Left lung (tissue), 10 donors: Measurements from ENCODE around the gene RNF40. TPM values are rescaled to one million over a fixed set of nuclear protein-coding genes. Genes with fewer than 3 reads are reported as not detected.
A peak's percentile ranks its signal among the peaks of the same experiment; 100 is the strongest.
"Not testable (repeated sequence)": the region's sequence is repeated elsewhere in the genome, so short reads cannot be mapped to it uniquely, and the experiment has no call there.

Source experiments
- ATAC-seq: fragments of 200-7000 bp; cut with Tn5 transposase; one replicate; pipeline ENCODE4 v1.9.1; 2020; ENCODE audit warnings: moderate library complexity
- DNase-seq, 4 donors: peaks; one replicate each; pipeline ENCODE4 v3.0.0-alpha.2; 2013 to 2020
- H3K27ac ChIP-seq, 2 donors: fragments of 200-600 bp; sonication (generic) in 1 of 2; one replicate each; pipeline versions ENCODE4 v1.5.0 to v1.8.0; 2020 to 2021
- H3K27me3 ChIP-seq, 2 donors: fragments of 200-600 bp; sonication (generic) in 1 of 2; one replicate each; pipeline versions ENCODE4 v1.5.0 to v1.8.0; 2020 to 2021
- H3K36me3 ChIP-seq, 2 donors: fragments of 200-600 bp; sonication (generic) in 1 of 2; one replicate each; pipeline versions ENCODE4 v1.5.0 to v1.8.0; 2020 to 2021
- H3K4me1 ChIP-seq, 2 donors: fragments of 200-600 bp; one replicate each; pipeline ENCODE4 v1.8.0; 2021
- H3K4me3 ChIP-seq, 2 donors: fragments of 200-600 bp; sonication (generic) in 1 of 2; one replicate each; pipeline versions ENCODE4 v1.5.0 to v1.8.0; 2020 to 2021; ENCODE audit warnings: mild to moderate bottlenecking in 1 of 2
- H3K9me3 ChIP-seq, 2 donors: fragments of 200-600 bp; sonication (generic) in 1 of 2; one replicate each; pipeline versions ENCODE4 v1.5.0 to v1.8.0; 2020 to 2021
- CTCF ChIP-seq, 2 donors: fragments of 200-600 bp; sonication (generic) in 1 of 2; IDR thresholded peaks; one replicate each; pipeline versions ENCODE4 v1.5.0 to v1.8.0; 2021; ENCODE audit warnings: antibody characterized with exemption in 2 of 2
- intact Hi-C, 2 donors: fragments of 100-400 bp; cut with DNase I; formaldehyde crosslinking; loops; one replicate each; pipeline versions ENCODE4 v1.11.2 to v1.14.2; 2022
- polyA plus RNA-seq, 6 donors: library from polyadenylated mRNA; unstranded; fragments of 120-200 nt; gene quantifications; one replicate each; pipeline ENCODE4 v1.2.1, GENCODE V29; 2013; ENCODE audit not compliant: insufficient read length in 6 of 6
- total RNA-seq, 2 donors: library from RNA; stranded (reverse); fragmentation: NEBNext Ultra II Directional; extraction: Animal tissue kit (Norgen Biotek cat#: 25700); gene quantifications; one replicate each; pipeline ENCODE4 v1.2.1, GENCODE V29; 2021
- donor health status: DM: no; HTN: yes; CAD: no.
- donor health status: DM: no; HTN: no; CAD: no.

The RNF40 gene
- total and polyA plus RNA-seq, 8 donors, result 87.8 to 116 (median 98.9) TPM

- Histone ChIP-seq H3K27me3 (no peaks in the 10 kb centered on the region), H3K4me3 (peak overlapping the region; percentile 24 to 51), H3K27ac (peak overlapping the region; percentile 71 to 89), H3K9me3 (no peaks in the 10 kb centered on the region), H3K36me3 (no peaks in the 10 kb centered on the region), H3K4me1 (peaks cover 6 to 18% of the 10 kb centered on the region in 2 donors)
- no peak for DNase-seq
- intact Hi-C loops, result no loop called here
- peak; percentile 32 for ATAC-seq
- no peak for TF ChIP-seq CTCF (IDR thresholded peaks at IDR 0.05)
These were observed 51.7 kb downstream of the RNF40 start for GRCh38 chr16:30813821-30814189.

GRCh38 chr16:30816769-30817168 lies 54.6 kb downstream of the RNF40 start:
- H3K9me3 ChIP-seq, result no peaks in the 10 kb centered on the region
- H3K4me1 ChIP-seq, result peaks cover 6 to 18% of the 10 kb centered on the region in 2 donors
- DNase-seq (no peak), ATAC-seq (no peak)
- intact Hi-C loops, result no loop called here
- H3K27ac ChIP-seq, result no peak overlapping the region
- no peak for TF ChIP-seq CTCF (IDR thresholded peaks at IDR 0.05)
- no peaks in the 10 kb centered on the region for H3K27me3 ChIP-seq
- H3K4me3 ChIP-seq, result no peak overlapping the region
- H3K36me3 ChIP-seq, result no peaks in the 10 kb centered on the region

- Histone ChIP-seq H3K9me3 (no peaks in the 10 kb centered on the region), H3K4me3 (no peak overlapping the region), H3K4me1 (no peaks in the 10 kb centered on the region), H3K27me3 (no peaks in the 10 kb centered on the region), H3K36me3 (no peaks in the 10 kb centered on the region), H3K27ac (no peak overlapping the region)
- intact Hi-C loops, result no loop called here
- no peak for TF ChIP-seq CTCF (IDR thresholded peaks at IDR 0.05)
- ATAC-seq (no peak), DNase-seq (peak in 1 of 4 donors; percentile 64)
These were observed 58.9 kb downstream of the RNF40 start for GRCh38 chr16:30820952-30821421.

GRCh38 chr16:30821441-30821840 lies 59.3 kb downstream of the RNF40 start:
- H3K36me3 ChIP-seq, H3K27ac ChIP-seq, H3K27me3 ChIP-seq, DNase-seq, H3K4me1 ChIP-seq, intact Hi-C loops, H3K4me3 ChIP-seq, ATAC-seq, H3K9me3 ChIP-seq: not testable (repeated sequence)

- ATAC-seq, result no peak
- intact Hi-C loops, result no loop called here
These were observed 59.8 kb downstream of the RNF40 start for GRCh38 chr16:30821891-30822290.

More at GRCh38 chr16:30821891-30822290, 59.8 kb downstream of the RNF40 start:
- H3K36me3 ChIP-seq, result no peaks in the 10 kb centered on the region
- no peaks in the 10 kb centered on the region for H3K27me3 ChIP-seq
- no peak for DNase-seq
- no peak overlapping the region for H3K27ac ChIP-seq
- no peaks in the 10 kb centered on the region for H3K9me3 ChIP-seq
- no peaks in the 10 kb centered on the region for H3K4me1 ChIP-seq
- TF ChIP-seq CTCF (IDR thresholded peaks at IDR 0.05), result no peak
- H3K4me3 ChIP-seq, result no peak overlapping the region

Other genes starting within 250 kb of the RNF40 start
- gene ZNF768, start 235.8 kb upstream of the RNF40 start, total RNA-seq, result 10 to 100 TPM; 26.1 to 26.4 TPM
- gene ZNF768, start 235.8 kb upstream of the RNF40 start, polyA plus RNA-seq, result 10 to 100 TPM; 31.6 to 42.2 (median 35.0) TPM
- 10 to 100 TPM in 1 of 2 donors, 1 to 10 TPM in 1; 6.6 to 11.8 TPM for gene ZNF747, start 227.5 kb upstream of the RNF40 start, total RNA-seq
- gene ZNF747, start 227.5 kb upstream of the RNF40 start, polyA plus RNA-seq, result 1 to 10 TPM; 8.0 to 9.9 (median 9.0) TPM
- 1 to 10 TPM; 7.4 to 9.0 TPM for gene ZNF764, start 203.9 kb upstream of the RNF40 start, total RNA-seq
- gene ZNF764, start 203.9 kb upstream of the RNF40 start, polyA plus RNA-seq, result 10 to 100 TPM; 11.2 to 15.8 (median 12.4) TPM
- 10 to 100 TPM; 11.8 to 12.3 TPM for gene ZNF688, start 190.6 kb upstream of the RNF40 start, total RNA-seq
- gene ZNF688, start 190.6 kb upstream of the RNF40 start, polyA plus RNA-seq, result 10 to 100 TPM in 4 of 6 donors, 1 to 10 TPM in 2; 8.9 to 16.4 (median 13.0) TPM
- 10 to 100 TPM; 12.9 to 15.6 TPM for gene ZNF785, start 176.6 kb upstream of the RNF40 start, total RNA-seq
- 10 to 100 TPM; 25.0 to 33.0 (median 30.4) TPM for gene ZNF785, start 176.6 kb upstream of the RNF40 start, polyA plus RNA-seq
- 1 to 10 TPM; 5.4 to 7.1 TPM for gene ZNF689, start 151.9 kb upstream of the RNF40 start, total RNA-seq
- 1 to 10 TPM; 7.3 to 9.9 (median 8.6) TPM for gene ZNF689, start 151.9 kb upstream of the RNF40 start, polyA plus RNA-seq
- 10 to 100 TPM; 46.1 to 58.8 TPM for gene PRR14, start 111.4 kb upstream of the RNF40 start, total RNA-seq
- 10 to 100 TPM; 39.2 to 50.3 (median 44.1) TPM for gene PRR14, start 111.4 kb upstream of the RNF40 start, polyA plus RNA-seq
- gene FBRS, start 103.9 kb upstream of the RNF40 start, total RNA-seq, result 10 to 100 TPM; 52.1 to 62.3 TPM
- gene FBRS, start 103.9 kb upstream of the RNF40 start, polyA plus RNA-seq, result 10 to 100 TPM; 54.1 to 80.8 (median 64.0) TPM
- 10 to 100 TPM; 57.1 to 67.4 TPM for gene SRCAP, start 63.2 kb upstream of the RNF40 start, total RNA-seq
- gene SRCAP, start 63.2 kb upstream of the RNF40 start, polyA plus RNA-seq, result 10 to 100 TPM; 30.7 to 48.5 (median 39.0) TPM
- gene PHKG2, start 13.9 kb upstream of the RNF40 start, total RNA-seq, result 10 to 100 TPM; 28.8 to 31.2 TPM
- gene PHKG2, start 13.9 kb upstream of the RNF40 start, polyA plus RNA-seq, result 10 to 100 TPM; 24.5 to 35.8 (median 29.3) TPM
- 10 to 100 TPM in 1 of 2 donors, 1 to 10 TPM in 1; 6.6 to 10.9 TPM for gene CFAP119, start 260 bp upstream of the RNF40 start, total RNA-seq
- 1 to 10 TPM; 5.1 to 7.6 (median 6.8) TPM for gene CFAP119, start 260 bp upstream of the RNF40 start, polyA plus RNA-seq
- gene ZNF629, start 24.9 kb downstream of the RNF40 start, total RNA-seq, result 10 to 100 TPM; 12.3 to 13.1 TPM
- 10 to 100 TPM; 17.8 to 22.8 (median 20.9) TPM for gene ZNF629, start 24.9 kb downstream of the RNF40 start, polyA plus RNA-seq
- gene BCL7C, start 131.8 kb downstream of the RNF40 start, total RNA-seq, result 10 to 100 TPM; 25.8 to 29.3 TPM
- 10 to 100 TPM; 36.0 to 50.5 (median 46.5) TPM for gene BCL7C, start 131.8 kb downstream of the RNF40 start, polyA plus RNA-seq
- gene CTF1, start 134.3 kb downstream of the RNF40 start, total RNA-seq, result 1 to 10 TPM; 4.5 to 7.9 TPM
- 10 to 100 TPM in 2 of 6 donors, 1 to 10 TPM in 4; 8.8 to 10.5 (median 9.3) TPM for gene CTF1, start 134.3 kb downstream of the RNF40 start, polyA plus RNA-seq
- gene FBXL19, start 161.2 kb downstream of the RNF40 start, total RNA-seq, result 10 to 100 TPM; 11.2 to 18.7 TPM
- 10 to 100 TPM; 13.8 to 26.8 (median 20.9) TPM for gene FBXL19, start 161.2 kb downstream of the RNF40 start, polyA plus RNA-seq
- 10 to 100 TPM; 20.7 to 23.2 TPM for gene ORAI3, start 186.7 kb downstream of the RNF40 start, total RNA-seq
- 10 to 100 TPM; 16.9 to 20.7 (median 18.6) TPM for gene ORAI3, start 186.7 kb downstream of the RNF40 start, polyA plus RNA-seq
- gene SETD1A, start 195.4 kb downstream of the RNF40 start, total RNA-seq, result 10 to 100 TPM; 12.1 to 16.4 TPM
- gene SETD1A, start 195.4 kb downstream of the RNF40 start, polyA plus RNA-seq, result 10 to 100 TPM; 14.7 to 21.5 (median 15.3) TPM
- 10 to 100 TPM; 25.9 to 28.4 TPM for gene HSD3B7, start 222.9 kb downstream of the RNF40 start, total RNA-seq
- 1 to 10 TPM; 3.9 to 5.1 (median 4.5) TPM for gene HSD3B7, start 222.9 kb downstream of the RNF40 start, polyA plus RNA-seq
- gene STX1B, start 248.3 kb downstream of the RNF40 start, total RNA-seq, result under 1 TPM; 0.47 to 0.50 TPM
- gene STX1B, start 248.3 kb downstream of the RNF40 start, polyA plus RNA-seq, result under 1 TPM; 0.24 to 0.85 (median 0.60) TPM